Thyroid gland (tissue), 4 donors: Measurements from ENCODE around the gene ACADL. TPM values are rescaled to one million over a fixed set of nuclear protein-coding genes. Genes with fewer than 3 reads are reported as not detected.

Experiments
- DNase-seq, 2 donors: peaks; one replicate each; pipeline ENCODE4 v3.0.0-alpha.2; 2019
- H3K27ac ChIP-seq, 3 donors: fragments of 200-600 bp; sonication (generic); 1 replicate in 2 of 3; 2 replicates in 1 of 3; pipeline ENCODE4 v1.5.1; 2016 to 2019; ENCODE audit warnings: mild to moderate bottlenecking in 1 of 3, moderate library complexity in 1 of 3
- H3K27me3 ChIP-seq: fragments of 200-600 bp; sonication (generic); one replicate; pipeline ENCODE4 v1.5.1; 2019
- H3K36me3 ChIP-seq, 2 donors: fragments of 200-600 bp; sonication (generic); one replicate each; pipeline ENCODE4 v1.5.1; 2016 to 2019
- H3K4me1 ChIP-seq, 2 donors: fragments of 200-600 bp; sonication (generic); one replicate each; pipeline ENCODE4 v1.5.1; 2017 to 2019
- H3K4me3 ChIP-seq, 3 donors: fragments of 200-600 bp; sonication (generic); replicated peaks in 1 of 3; 1 replicate in 2 of 3; 2 replicates in 1 of 3; pipeline ENCODE4 v1.5.1; 2016; ENCODE audit warnings: mild to moderate bottlenecking in 1 of 3
- H3K9me3 ChIP-seq: fragments of 200-600 bp; sonication (generic); one replicate; pipeline ENCODE4 v1.5.1; 2017
- CTCF ChIP-seq, 6 experiments: fragments of 200-600 bp in 3 of 6; fragments of 450-650 bp in 3 of 6; sonication (generic) in 3 of 6; IDR thresholded peaks; one replicate each; pipeline ENCODE4 v1.5.1; 2016 to 2019; ENCODE audit warnings: antibody characterized with exemption in 6 of 6, mild to moderate bottlenecking in 2 of 6, inconsistent platforms in 1 of 6, moderate library complexity in 1 of 6
- POLR2A ChIP-seq, 2 donors: fragments of 450-650 bp; IDR thresholded peaks; one replicate each; pipeline ENCODE4 v1.6.1; 2017; ENCODE audit warnings: antibody characterized with exemption in 2 of 2, mild to moderate bottlenecking in 2 of 2, moderate library complexity in 1 of 2
- WGBS, 2 donors: methylation state at CpG; one replicate each; pipeline ENCODE4 v1.1.5; 2017; 5-methylcytosine and 5-hydroxymethylcytosine counted together
- intact Hi-C: fragments of 100-400 bp; cut with DNase I; formaldehyde crosslinking; loops from one replicate; pipeline ENCODE4 v1.15.1; 2023
- total RNA-seq, 4 donors: library from RNA; depleted of rRNA; stranded (reverse); fragments of >200 nt; gene quantifications; one replicate each; pipeline ENCODE4 v1.2.3, GENCODE V29; 2016

The ACADL gene
- total RNA-seq, 4 donors from 2014 or later, result 72.7 to 133 (median 111) TPM

- no peak for DNase-seq
- H3K4me1 ChIP-seq, result no peaks in the 10 kb centered on the region
- TF ChIP-seq CTCF (IDR thresholded peaks at IDR 0.05), result no peak
- TF ChIP-seq POLR2A (IDR thresholded peaks at IDR 0.05), result no peak
- H3K9me3 ChIP-seq, result no peaks in the 10 kb centered on the region
- no peak overlapping the region for H3K4me3 ChIP-seq
- H3K27ac ChIP-seq, result no peak overlapping the region
- no peaks in the 10 kb centered on the region for H3K27me3 ChIP-seq
- intact Hi-C loops, result no loop called here
- no peaks in the 10 kb centered on the region for H3K36me3 ChIP-seq
- WGBS, 2 donors, result 94 to 96% methylated on average over 1 of the region's 1 CpG
These were observed 39.0 kb upstream of the ACADL start for GRCh38 chr2:210264282-210264681.

DNA sequence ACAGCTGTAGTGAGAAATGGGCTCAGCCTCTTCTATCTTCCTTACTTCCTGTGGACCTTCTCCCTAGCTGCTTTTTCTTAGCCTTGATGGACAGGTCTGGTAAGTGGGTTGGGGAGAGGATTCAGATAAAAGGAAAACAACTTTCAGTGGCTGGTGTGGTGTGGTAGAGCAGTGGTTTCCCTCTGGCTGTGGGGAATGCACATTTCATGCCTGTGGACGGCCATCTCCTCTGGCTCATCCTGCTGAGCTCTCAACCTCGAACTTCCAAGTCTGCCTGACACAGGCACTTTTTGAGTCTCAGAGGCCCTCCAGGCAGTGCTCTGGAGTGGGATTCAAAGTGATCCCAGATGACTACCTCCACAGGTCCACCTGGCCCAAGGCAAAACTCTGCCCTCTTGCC is 38.6 kb upstream of the ACADL start:
- Histone ChIP-seq H3K9me3 (no peaks in the 10 kb centered on the region), H3K36me3 (no peaks in the 10 kb centered on the region), H3K27me3 (no peaks in the 10 kb centered on the region), H3K4me1 (no peaks in the 10 kb centered on the region), H3K27ac (no peak overlapping the region), H3K4me3 (no peak overlapping the region)
- DNase-seq, result no peak
- intact Hi-C loops, result no loop called here
- TF ChIP-seq POLR2A (IDR thresholded peaks at IDR 0.05) (no peak), CTCF (IDR thresholded peaks at IDR 0.05) (no peak)
- WGBS, 2 donors, result 73 to 83% methylated on average over 2 of the region's 2 CpGs

DNA sequence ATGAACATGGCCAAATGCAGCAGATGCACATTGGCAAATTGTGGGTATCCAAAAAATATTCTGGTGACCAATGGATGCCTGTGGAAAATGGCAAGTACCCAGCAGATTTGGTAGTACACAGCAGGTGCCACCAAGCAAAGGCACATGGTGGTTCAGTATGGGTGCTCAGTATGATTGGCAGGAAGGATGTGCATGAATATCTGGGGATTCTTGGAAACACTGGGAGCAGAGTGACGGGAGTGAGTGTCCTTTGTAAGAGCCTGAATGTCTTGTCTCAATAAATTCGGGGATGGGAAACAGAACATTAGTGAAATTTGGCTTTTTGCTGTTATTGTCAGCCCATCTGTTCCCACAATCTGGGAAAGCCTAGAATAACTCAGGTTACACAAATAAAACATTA is 36.8 kb upstream of the ACADL start:
- no peaks in the 10 kb centered on the region for H3K9me3 ChIP-seq
- no peak overlapping the region for H3K27ac ChIP-seq
- intact Hi-C loops, result no loop called here
- H3K27me3 ChIP-seq, result no peaks in the 10 kb centered on the region
- TF ChIP-seq POLR2A (IDR thresholded peaks at IDR 0.05) (no peak), CTCF (IDR thresholded peaks at IDR 0.05) (no peak)
- no peak for DNase-seq
- no peaks in the 10 kb centered on the region for H3K36me3 ChIP-seq
- whole genome bisulfite sequencing, 2 donors, result 77 to 83% methylated on average over 2 of the region's 2 CpGs
- no peak overlapping the region for H3K4me3 ChIP-seq
- H3K4me1 ChIP-seq, result no peaks in the 10 kb centered on the region

- Histone ChIP-seq H3K27ac (no peak overlapping the region), H3K9me3 (no peaks in the 10 kb centered on the region), H3K36me3 (no peaks in the 10 kb centered on the region), H3K27me3 (no peaks in the 10 kb centered on the region), H3K4me3 (no peak overlapping the region), H3K4me1 (no peaks in the 10 kb centered on the region)
- no peak for TF ChIP-seq POLR2A (IDR thresholded peaks at IDR 0.05)
- no peak for TF ChIP-seq CTCF (IDR thresholded peaks at IDR 0.05)
- intact Hi-C loops, result no loop called here
- DNase-seq, result no peak
These were observed 34.4 kb upstream of the ACADL start for GRCh38 chr2:210259687-210260086.

DNA sequence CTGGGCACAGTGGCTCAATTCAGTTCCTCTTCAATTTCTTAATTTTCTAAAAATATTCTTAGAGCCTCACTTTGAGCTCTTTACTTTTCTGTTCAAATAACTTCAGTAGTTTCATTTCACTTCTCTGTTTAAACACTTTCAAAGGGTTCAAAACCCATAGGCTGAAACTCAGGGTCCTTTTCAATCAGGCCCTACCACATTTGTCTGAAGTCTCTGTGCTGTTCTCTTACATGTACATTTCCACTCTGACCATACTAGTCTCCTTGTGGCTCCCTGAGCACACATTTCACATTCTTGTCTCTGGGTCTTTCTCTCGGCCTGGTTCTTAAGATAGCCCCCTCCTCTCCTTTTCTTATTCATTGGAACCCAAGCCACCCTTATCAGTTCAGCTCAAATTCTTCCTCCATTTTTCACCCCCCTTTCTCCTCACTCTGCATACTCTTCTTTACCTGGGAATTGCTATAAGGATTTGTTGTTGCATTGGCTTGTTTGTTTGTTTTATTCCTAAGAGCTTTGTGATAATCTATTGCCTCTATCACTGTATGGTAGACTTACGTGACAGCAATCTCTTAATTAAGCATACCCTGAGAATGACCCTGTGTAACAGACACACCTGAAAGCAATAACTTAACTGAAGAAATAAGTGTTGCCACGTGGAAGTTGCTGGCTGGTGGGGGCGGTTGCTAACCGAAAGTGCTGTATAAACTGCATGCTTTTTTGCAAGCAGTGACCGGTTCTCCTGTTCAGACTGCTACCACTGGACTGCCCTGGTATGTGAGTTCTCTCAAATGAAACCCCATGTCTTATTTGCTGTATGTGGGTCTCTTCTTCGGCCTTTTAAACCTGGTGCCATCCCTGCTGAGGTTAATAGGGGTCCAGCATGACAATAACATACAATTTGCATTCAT is 27.7 kb upstream of the ACADL start:
- 40 to 47% methylated on average over 7 of the region's 7 CpGs for WGBS, 2 donors
- no peak for TF ChIP-seq CTCF (IDR thresholded peaks at IDR 0.05)
- no peak for TF ChIP-seq POLR2A (IDR thresholded peaks at IDR 0.05)

More for the DNA sequence above, 27.7 kb upstream of the ACADL start:
- H3K27me3 ChIP-seq, result no peaks in the 10 kb centered on the region
- peaks cover 2 to 3% of the 10 kb centered on the region in 2 donors for H3K4me1 ChIP-seq
- H3K36me3 ChIP-seq, result no peaks in the 10 kb centered on the region
- DNase-seq, result peak; percentile 63 to 80
- peak overlapping the region in 1 of 3 donors; percentile 32 for H3K27ac ChIP-seq
- H3K9me3 ChIP-seq, result no peaks in the 10 kb centered on the region
- H3K4me3 ChIP-seq, result no peak overlapping the region
- intact Hi-C loops, result no loop called here
